ENCODE measurements around the gene DPYD.
"Not testable (repeated sequence)": the region's sequence is repeated elsewhere in the genome, so short reads cannot be mapped to it uniquely, and the experiment has no call there.

Gene DPYD

DNA sequence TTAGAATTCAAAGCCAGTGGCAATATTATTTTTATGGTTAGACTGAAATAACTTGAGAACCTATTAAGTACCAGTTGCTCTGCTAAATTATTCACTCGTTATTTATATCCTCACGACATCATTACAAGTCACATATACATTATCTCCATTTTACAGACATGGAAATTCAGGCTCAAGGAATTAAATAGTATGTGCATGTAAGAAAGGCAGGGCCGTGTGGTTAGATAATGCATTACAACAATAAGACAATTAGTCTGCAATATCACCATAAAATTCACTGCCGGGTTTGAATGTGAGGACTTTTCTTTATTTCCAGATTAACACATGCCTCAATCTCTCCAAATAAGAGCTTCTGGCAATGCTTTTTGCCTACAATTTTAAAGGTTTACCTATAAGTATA is 675.8 kb downstream of the DPYD start:
- H3F3A ChIP-seq (ENCODE audit: insufficient read depth, low read length): no peaks in the 10 kb centered on the region
- no peaks in the 10 kb centered on the region for H3K4me1 ChIP-seq (ENCODE audit: low read length)
- no peaks in the 10 kb centered on the region for H3K27me3 ChIP-seq (replicated peaks; ENCODE audit: insufficient read depth, low read length)
- DNase-seq: no peak
- no peak overlapping the region for H3K4me3 ChIP-seq (ENCODE audit: low read length)
- H3K36me3 ChIP-seq (replicated peaks; ENCODE audit: insufficient read depth, low read length): no peaks in the 10 kb centered on the region
- TF ChIP-seq, protein P1, sequence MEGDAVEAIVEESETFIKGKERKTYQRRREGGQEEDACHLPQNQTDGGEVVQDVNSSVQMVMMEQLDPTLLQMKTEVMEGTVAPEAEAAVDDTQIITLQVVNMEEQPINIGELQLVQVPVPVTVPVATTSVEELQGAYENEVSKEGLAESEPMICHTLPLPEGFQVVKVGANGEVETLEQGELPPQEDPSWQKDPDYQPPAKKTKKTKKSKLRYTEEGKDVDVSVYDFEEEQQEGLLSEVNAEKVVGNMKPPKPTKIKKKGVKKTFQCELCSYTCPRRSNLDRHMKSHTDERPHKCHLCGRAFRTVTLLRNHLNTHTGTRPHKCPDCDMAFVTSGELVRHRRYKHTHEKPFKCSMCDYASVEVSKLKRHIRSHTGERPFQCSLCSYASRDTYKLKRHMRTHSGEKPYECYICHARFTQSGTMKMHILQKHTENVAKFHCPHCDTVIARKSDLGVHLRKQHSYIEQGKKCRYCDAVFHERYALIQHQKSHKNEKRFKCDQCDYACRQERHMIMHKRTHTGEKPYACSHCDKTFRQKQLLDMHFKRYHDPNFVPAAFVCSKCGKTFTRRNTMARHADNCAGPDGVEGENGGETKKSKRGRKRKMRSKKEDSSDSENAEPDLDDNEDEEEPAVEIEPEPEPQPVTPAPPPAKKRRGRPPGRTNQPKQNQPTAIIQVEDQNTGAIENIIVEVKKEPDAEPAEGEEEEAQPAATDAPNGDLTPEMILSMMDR (IDR thresholded peaks at IDR 0.05; ENCODE audit: low read length): no peak
- H3K79me2 ChIP-seq (ENCODE audit: low read length): no peaks in the 10 kb centered on the region
- no peaks in the 10 kb centered on the region for H3K9me2 ChIP-seq (replicated peaks; ENCODE audit: insufficient read depth, low read length)
- H3K9me3 ChIP-seq (replicated peaks; ENCODE audit: insufficient read depth, low read length): no peaks in the 10 kb centered on the region
- H2AFZ ChIP-seq (ENCODE audit: low read length): no peak overlapping the region
- H3K4me2 ChIP-seq (ENCODE audit: low read depth, low read length): no peak overlapping the region
- no peak overlapping the region for H3K9ac ChIP-seq (ENCODE audit: low read length)
- no peaks in the 10 kb centered on the region for H4K20me1 ChIP-seq (ENCODE audit: insufficient read depth, low read length)
- no peak overlapping the region for H3K27ac ChIP-seq (ENCODE audit: low read length)

DNA sequence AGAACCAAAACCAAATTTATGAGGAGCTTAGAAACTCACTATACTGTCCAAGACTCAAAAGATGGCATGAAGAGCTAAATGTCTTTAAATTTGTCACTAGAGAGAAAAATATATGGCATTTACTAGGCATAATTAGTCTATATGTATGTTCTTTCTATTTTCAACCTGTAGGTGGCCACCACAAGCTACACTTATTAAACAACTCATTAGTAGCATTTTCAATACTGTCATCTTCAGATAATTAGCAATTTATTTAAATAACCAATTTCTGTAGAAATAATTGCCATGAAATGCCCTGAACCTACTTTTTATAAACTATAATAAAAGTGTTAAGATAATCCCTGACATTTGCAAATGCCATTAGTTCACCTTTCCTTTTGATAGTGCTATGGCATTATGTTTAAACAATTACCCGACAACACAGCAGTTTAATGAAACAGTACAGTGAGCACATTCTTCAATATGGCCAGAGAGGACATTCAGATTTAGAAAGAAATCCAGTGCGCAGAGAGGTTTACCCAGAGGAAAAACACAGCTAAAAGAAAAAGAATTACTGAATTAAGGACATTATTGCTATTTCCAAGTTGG is 676.8 kb downstream of the DPYD start:
- Histone ChIP-seq H2AFZ (ENCODE audit: low read length) (no peak overlapping the region), H3K9me2 (replicated peaks; ENCODE audit: insufficient read depth, low read length) (no peaks in the 10 kb centered on the region), H3K27me3 (replicated peaks; ENCODE audit: insufficient read depth, low read length) (no peaks in the 10 kb centered on the region), H3K9ac (ENCODE audit: low read length) (no peak overlapping the region), H3K4me2 (ENCODE audit: low read depth, low read length) (no peak overlapping the region), H3K36me3 (replicated peaks; ENCODE audit: insufficient read depth, low read length) (no peaks in the 10 kb centered on the region), H3K27ac (ENCODE audit: low read length) (no peak overlapping the region), H3F3A (ENCODE audit: insufficient read depth, low read length) (no peaks in the 10 kb centered on the region), H4K20me1 (ENCODE audit: insufficient read depth, low read length) (no peaks in the 10 kb centered on the region), H3K79me2 (ENCODE audit: low read length) (no peaks in the 10 kb centered on the region), H3K4me1 (ENCODE audit: low read length) (no peaks in the 10 kb centered on the region), H3K9me3 (replicated peaks; ENCODE audit: insufficient read depth, low read length) (no peaks in the 10 kb centered on the region), H3K4me3 (ENCODE audit: low read length) (no peak overlapping the region)
- no peak for DNase-seq
- TF ChIP-seq EZH2 (optimal IDR thresholded peaks at IDR 0.05; ENCODE audit: low read depth, low read length) (no peak), EZH2phosphoT487 (IDR thresholded peaks at IDR 0.05; ENCODE audit: low read length) (no peak)
- TF ChIP-seq, protein P1 (IDR thresholded peaks at IDR 0.05; ENCODE audit: low read length): peak; percentile 23; the same call in 1 of the 2 replicates

DNA sequence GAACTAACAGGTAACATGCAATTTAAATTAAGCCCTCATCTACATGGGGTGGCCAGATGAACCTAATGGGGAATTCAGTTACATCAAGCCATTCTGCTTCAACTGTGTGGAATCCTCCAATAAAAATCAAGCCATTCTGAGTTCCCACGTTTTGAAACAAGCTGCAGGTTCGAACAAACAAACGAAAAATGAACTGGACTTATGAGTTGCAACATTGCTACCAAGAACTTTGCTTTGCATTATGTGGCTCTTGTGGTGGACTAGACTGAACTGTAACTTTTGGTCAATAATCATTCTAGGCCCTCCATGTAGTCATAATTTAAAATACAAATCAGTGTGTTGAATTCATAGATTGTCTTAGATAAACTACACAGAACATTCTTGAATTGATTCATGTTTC is 682.0 kb downstream of the DPYD start:
- no peaks in the 10 kb centered on the region for H3K27me3 ChIP-seq (replicated peaks; ENCODE audit: insufficient read depth, low read length)
- H4K20me1 ChIP-seq (ENCODE audit: insufficient read depth, low read length): no peaks in the 10 kb centered on the region
- no peaks in the 10 kb centered on the region for H3K9me3 ChIP-seq (replicated peaks; ENCODE audit: insufficient read depth, low read length)
- DNase-seq: no peak
- no peak overlapping the region for H3K27ac ChIP-seq (ENCODE audit: low read length)
- TF ChIP-seq EZH2 (optimal IDR thresholded peaks at IDR 0.05; ENCODE audit: low read depth, low read length) (no peak), EZH2phosphoT487 (IDR thresholded peaks at IDR 0.05; ENCODE audit: low read length) (no peak)
- TF ChIP-seq, protein P1 (IDR thresholded peaks at IDR 0.05; ENCODE audit: low read length): no peak
- no peak overlapping the region for H3K4me3 ChIP-seq (ENCODE audit: low read length)
- H3K4me1 ChIP-seq (ENCODE audit: low read length): no peaks in the 10 kb centered on the region
- no peaks in the 10 kb centered on the region for H3K9me2 ChIP-seq (replicated peaks; ENCODE audit: insufficient read depth, low read length)
- H3K4me2 ChIP-seq (ENCODE audit: low read depth, low read length): no peak overlapping the region
- H3K9ac ChIP-seq (ENCODE audit: low read length): no peak overlapping the region
- no peaks in the 10 kb centered on the region for H3K36me3 ChIP-seq (replicated peaks; ENCODE audit: insufficient read depth, low read length)
- H3K79me2 ChIP-seq (ENCODE audit: low read length): no peaks in the 10 kb centered on the region
- H2AFZ ChIP-seq (ENCODE audit: low read length): no peak overlapping the region
- H3F3A ChIP-seq (ENCODE audit: insufficient read depth, low read length): no peaks in the 10 kb centered on the region

DNA sequence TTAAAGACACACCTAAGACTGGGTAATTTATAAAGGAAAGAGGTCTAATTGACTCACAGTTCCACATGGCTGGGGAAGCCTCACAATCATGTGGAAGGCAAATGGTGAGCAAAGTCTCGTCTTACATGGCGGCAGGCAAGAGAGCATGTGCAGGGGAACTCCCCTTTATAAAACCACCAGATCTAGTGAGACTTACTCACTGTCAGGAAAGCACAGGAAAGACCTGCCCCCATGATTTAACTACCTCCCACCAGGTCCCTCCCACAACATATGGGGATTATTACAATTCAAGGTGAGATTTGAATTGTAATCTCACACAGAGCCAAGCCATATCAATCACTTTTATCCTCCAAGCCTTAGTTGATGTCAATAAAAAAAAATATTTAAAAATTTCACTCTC is 689.5 kb downstream of the DPYD start:
- not testable (repeated sequence) for H4K20me1 ChIP-seq (ENCODE audit: insufficient read depth, low read length); H3K9me2 ChIP-seq (replicated peaks; ENCODE audit: insufficient read depth, low read length); H3K27ac ChIP-seq (ENCODE audit: low read length); H3K9ac ChIP-seq (ENCODE audit: low read length); H3K27me3 ChIP-seq (replicated peaks; ENCODE audit: insufficient read depth, low read length); H3K4me1 ChIP-seq (ENCODE audit: low read length); H3K36me3 ChIP-seq (replicated peaks; ENCODE audit: insufficient read depth, low read length); H3K4me3 ChIP-seq (ENCODE audit: low read length); H3F3A ChIP-seq (ENCODE audit: insufficient read depth, low read length); DNase-seq; H3K79me2 ChIP-seq (ENCODE audit: low read length); H3K9me3 ChIP-seq (replicated peaks; ENCODE audit: insufficient read depth, low read length); H3K4me2 ChIP-seq (ENCODE audit: low read depth, low read length); H2AFZ ChIP-seq (ENCODE audit: low read length)
